HepG2 (cell line): ENCODE results near the gene RPL37.

ENCODE experiments used
- CTCF ChIP-seq: sonication (generic); formaldehyde crosslinking; IDR thresholded peaks from 2 replicates; pipeline ENCODE4 v1.5.0; 2020; ENCODE audit warnings: mild to moderate bottlenecking, missing genetic modification reagents, moderate library complexity
- ETV6 ChIP-seq: sonication (generic); formaldehyde crosslinking; conservative IDR thresholded peaks from 2 replicates; pipeline ENCODE4 v1.4.0; 2020; ENCODE audit warnings: missing genetic modification reagents
- EZH2 ChIP-seq: conservative IDR thresholded peaks from 2 replicates; pipeline ENCODE4 v1.6.1; 2012; ENCODE audit warnings: mild to moderate bottlenecking, low read depth, low read length, moderate library complexity
- JUN ChIP-seq: sonication (generic); formaldehyde crosslinking; IDR thresholded peaks from 2 replicates; pipeline ENCODE4 v1.4.0; 2020; ENCODE audit warnings: mild to moderate bottlenecking, missing genetic modification reagents
- NCOA2 ChIP-seq: sonication (generic); formaldehyde crosslinking; IDR thresholded peaks from 2 replicates; pipeline ENCODE4 v1.8.0; 2022; ENCODE audit warnings: inconsistent platforms
- NFIC ChIP-seq: IDR thresholded peaks from 2 replicates; pipeline ENCODE4 v1.6.1; 2012; ENCODE audit warnings: mild to moderate bottlenecking, low read length, inconsistent platforms
- POLR2AphosphoS5 ChIP-seq: IDR thresholded peaks from 2 replicates; pipeline ENCODE4 v1.6.1; 2012; ENCODE audit warnings: low read depth, low read length
- PRDM4 ChIP-seq: sonication (generic); formaldehyde crosslinking; IDR thresholded peaks from 2 replicates; pipeline ENCODE4 v1.9.0; 2021; ENCODE audit warnings: missing genetic modification reagents, borderline replicate concordance
- REST ChIP-seq, 2 experiments: IDR thresholded peaks; 2 replicates each; pipeline ENCODE4 v1.6.1; 2011 to 2012; ENCODE audit warnings: low read length in 2 of 2, borderline replicate concordance in 1 of 2, low read depth in 1 of 2, mild to moderate bottlenecking in 1 of 2, moderate library complexity in 1 of 2
- TARDBP ChIP-seq: sonication (generic); formaldehyde crosslinking; IDR thresholded peaks from 2 replicates; pipeline ENCODE4 v1.8.0; 2022; ENCODE audit warnings: mild to moderate bottlenecking, missing genetic modification reagents
- YY1 ChIP-seq: IDR thresholded peaks from 2 replicates; pipeline ENCODE4 v1.6.1; 2011; ENCODE audit warnings: low read length, low read depth, moderate library complexity, mild to moderate bottlenecking; ENCODE audit not compliant: insufficient read depth, insufficient replicate concordance
- ZNF558 ChIP-seq: sonication (generic); formaldehyde crosslinking; IDR thresholded peaks from 2 replicates; pipeline ENCODE4 v1.9.0; 2022; ENCODE audit warnings: mild to moderate bottlenecking, missing genetic modification reagents, borderline replicate concordance
- ZNF792 ChIP-seq: IDR thresholded peaks from 2 replicates; pipeline ENCODE4 v1.6.1; 2016
- ZSCAN21 ChIP-seq: sonication (generic); formaldehyde crosslinking; IDR thresholded peaks from 2 replicates; pipeline ENCODE4 v1.8.0; 2022; ENCODE audit warnings: mild to moderate bottlenecking, missing genetic modification reagents, moderate library complexity, borderline replicate concordance

GRCh38 chr5:40846371-40846770 is 11.3 kb upstream of the RPL37 start:
- no peak for TF ChIP-seq ZSCAN21 (CRISPR knock-in tag)
- no peak for TF ChIP-seq CTCF (CRISPR knock-in tag)
- TF ChIP-seq REST (IDR thresholded peaks at IDR 0.05; ENCODE audit: borderline replicate concordance in 1 of 2, low read depth in 1 of 2, low read length in 2 of 2): no peak
- no peak for TF ChIP-seq NFIC
- no peak for TF ChIP-seq ETV6 (CRISPR knock-in tag)
- no peak for TF ChIP-seq ZNF792
- no peak for TF ChIP-seq NCOA2 (CRISPR knock-in tag)
- TF ChIP-seq JUN: no peak
- no peak for TF ChIP-seq ZNF558 (CRISPR knock-in tag)
- TF ChIP-seq YY1: no peak
- TF ChIP-seq PRDM4: no peak
- TF ChIP-seq POLR2AphosphoS5: no peak
- no peak for TF ChIP-seq EZH2
- TF ChIP-seq TARDBP: no peak
